SK-N-SH (cell line): Measurements from ENCODE around the gene KIAA2012. TPM values are rescaled to one million over a fixed set of nuclear protein-coding genes. Genes with fewer than 3 reads are reported as not detected.

Experiments used
- CTCF ChIA-PET: fragments of 300-600, 350-600 bp; formaldehyde crosslinking; extraction: SDS; loops from one replicate; lab custom pipeline; 2021; lab: Yijun Ruan, JAX
- POLR2A ChIA-PET: fragments of 350-600 bp; sonication (Branson Sonifier 250); formaldehyde crosslinking; extraction: SDS; loops from one replicate; lab custom pipeline; 2020; ENCODE audit warnings: antibody characterized with exemption, inconsistent platforms; lab: Yijun Ruan, JAX
- DNase-seq: peaks from one replicate; pipeline ENCODE4 v3.0.0; 2012
- H2AFZ ChIP-seq: fragments of 200-600 bp; sonication (generic); 2 replicates; pipeline ENCODE4 v1.8.1; 2016; ENCODE audit warnings: antibody characterized with exemption, mild to moderate bottlenecking, low read depth
- H3F3A ChIP-seq: fragments of 200-600 bp; sonication (generic); replicated peaks from 2 replicates; pipeline ENCODE3; 2016; ENCODE audit warnings: antibody characterized with exemption, mild to moderate bottlenecking; ENCODE audit not compliant: insufficient read depth
- H3K27ac ChIP-seq, 2 experiments: fragments of 200-500 bp in 1 of 2; fragments of 200-600 bp in 1 of 2; sonication (Bioruptor generic) in 1 of 2; sonication (generic), shearing (Covaris generic) in 1 of 2; 2 replicates each; pipeline versions ENCODE4 v1.5.1 to v1.6.1; 2014 to 2016; ENCODE audit warnings: low read depth in 2 of 2, inconsistent platforms in 1 of 2, low read length in 1 of 2, mild to moderate bottlenecking in 1 of 2, mixed read lengths in 1 of 2
- H3K27me3 ChIP-seq: fragments of 200-600 bp; sonication (generic), shearing (Covaris generic); 2 replicates; pipeline ENCODE4 v1.6.1; 2016; ENCODE audit warnings: mixed run types; ENCODE audit not compliant: insufficient read depth
- H3K36me3 ChIP-seq, 2 experiments: fragments of 200-500 bp in 1 of 2; fragments of 200-600 bp in 1 of 2; sonication (Bioruptor generic) in 1 of 2; sonication (generic) in 1 of 2; replicated peaks in 1 of 2; 2 replicates each; pipeline versions ENCODE3 to v1.5.1; 2014 to 2016; ENCODE audit warnings: low read length in 1 of 2, mild to moderate bottlenecking in 1 of 2; ENCODE audit not compliant: insufficient read depth in 2 of 2, control insufficient read depth in 1 of 2
- H3K4me1 ChIP-seq, 2 experiments: fragments of 200-500 bp in 1 of 2; fragments of 200-600 bp in 1 of 2; sonication (Bioruptor generic) in 1 of 2; sonication (generic), shearing (Covaris generic) in 1 of 2; 2 replicates each; pipeline versions ENCODE4 v1.5.1 to v1.6.1; 2014 to 2016; ENCODE audit warnings: low read depth in 1 of 2, low read length in 1 of 2, mixed run types in 1 of 2; ENCODE audit not compliant: insufficient read depth in 2 of 2, control insufficient read depth in 1 of 2
- H3K4me2 ChIP-seq: fragments of 200-600 bp; sonication (generic), shearing (Covaris generic); 2 replicates; pipeline ENCODE4 v1.6.1; 2017; ENCODE audit warnings: mixed run types
- H3K4me3 ChIP-seq, 2 experiments: fragments of 200-500 bp in 1 of 2; fragments of 200-600 bp in 1 of 2; sonication (Bioruptor generic) in 1 of 2; sonication (generic), shearing (Covaris generic) in 1 of 2; 2 replicates each; pipeline versions ENCODE4 v1.5.1 to v1.8.1; 2014 to 2016; ENCODE audit warnings: low read depth in 2 of 2, inconsistent platforms in 1 of 2, low read length in 1 of 2, mild to moderate bottlenecking in 1 of 2, mixed read lengths in 1 of 2, moderate library complexity in 1 of 2
- H3K79me2 ChIP-seq: fragments of 200-600 bp; sonication (generic); 2 replicates; pipeline ENCODE4 v1.8.1; 2017; ENCODE audit warnings: mild to moderate bottlenecking; ENCODE audit not compliant: insufficient read depth
- H3K9ac ChIP-seq: fragments of 200-600 bp; sonication (generic); 2 replicates; pipeline ENCODE4 v1.6.1; 2017; ENCODE audit warnings: mixed run types
- H3K9me2 ChIP-seq: fragments of 200-600 bp; sonication (generic); 2 replicates; pipeline ENCODE4 v1.6.1; 2017; ENCODE audit warnings: mixed run types
- H3K9me3 ChIP-seq: fragments of 200-600 bp; sonication (generic); 2 replicates; pipeline ENCODE4 v1.6.1; 2017; ENCODE audit warnings: mixed run types, mild to moderate bottlenecking, moderate library complexity
- H4K20me1 ChIP-seq: fragments of 200-600 bp; sonication (generic); 2 replicates; pipeline ENCODE4 v1.6.1; 2017; ENCODE audit warnings: mild to moderate bottlenecking, mixed run types; ENCODE audit not compliant: insufficient read depth
- EP300 ChIP-seq, 2 experiments: IDR thresholded peaks; 2 replicates each; pipeline versions ENCODE4 v1.4.0 to v1.6.1; 2012; ENCODE audit warnings: borderline replicate concordance in 1 of 2, low read depth in 1 of 2, low read length in 1 of 2
- EZH2phosphoT487 ChIP-seq: fragments of 200-600 bp; sonication (generic); IDR thresholded peaks from 2 replicates; pipeline ENCODE4 v1.6.1; 2017; ENCODE audit warnings: low read depth, mixed run types, mild to moderate bottlenecking, antibody characterized with exemption, moderate library complexity, borderline replicate concordance
- FOSL2 ChIP-seq: IDR thresholded peaks from 2 replicates; pipeline ENCODE4 v1.4.0; 2012; ENCODE audit warnings: low read depth, mild to moderate bottlenecking, moderate library complexity, borderline replicate concordance
- MEF2A ChIP-seq: IDR thresholded peaks from 2 replicates; pipeline ENCODE4 v1.4.0; 2012; ENCODE audit warnings: low read depth, borderline replicate concordance
- MXI1 ChIP-seq: IDR thresholded peaks from 2 replicates; pipeline ENCODE4 v1.6.1; 2012; ENCODE audit warnings: mild to moderate bottlenecking, low read depth, low read length, improper control_type of control experiment
- RAD21 ChIP-seq: IDR thresholded peaks from 2 replicates; pipeline ENCODE4 v1.6.1; 2012; ENCODE audit warnings: mild to moderate bottlenecking, low read length
- RCOR1 ChIP-seq: fragments of 150-350 bp; IDR thresholded peaks from 2 replicates; pipeline ENCODE4 v1.6.1; 2017; ENCODE audit warnings: antibody characterized with exemption, low read length
- TEAD4 ChIP-seq: IDR thresholded peaks from 2 replicates; pipeline ENCODE4 v1.4.0; 2012; ENCODE audit warnings: mild to moderate bottlenecking, borderline replicate concordance; ENCODE audit not compliant: insufficient read depth
- WGBS: methylation state at CpG from one replicate; pipeline ENCODE4 v1.1.6; 2017; ENCODE audit warnings: low lambda C conversion rate; 5-methylcytosine and 5-hydroxymethylcytosine counted together
- polyA plus RNA-seq, 3 experiments: library from polyadenylated mRNA; depleted of rRNA; stranded (reverse); fragments of >200 nt; gene quantifications; 2 replicates each; pipeline ENCODE4 v1.2.3, GENCODE V29; 2012
- TF ChIP-seq, protein P1 (sequence below): IDR thresholded peaks from 2 replicates; pipeline ENCODE4; 2012

KIAA2012 gene
- polyA plus RNA-seq, 1 of the 3 experiments (the other 2 are of a cell fraction): 0.07 TPM

DNA sequence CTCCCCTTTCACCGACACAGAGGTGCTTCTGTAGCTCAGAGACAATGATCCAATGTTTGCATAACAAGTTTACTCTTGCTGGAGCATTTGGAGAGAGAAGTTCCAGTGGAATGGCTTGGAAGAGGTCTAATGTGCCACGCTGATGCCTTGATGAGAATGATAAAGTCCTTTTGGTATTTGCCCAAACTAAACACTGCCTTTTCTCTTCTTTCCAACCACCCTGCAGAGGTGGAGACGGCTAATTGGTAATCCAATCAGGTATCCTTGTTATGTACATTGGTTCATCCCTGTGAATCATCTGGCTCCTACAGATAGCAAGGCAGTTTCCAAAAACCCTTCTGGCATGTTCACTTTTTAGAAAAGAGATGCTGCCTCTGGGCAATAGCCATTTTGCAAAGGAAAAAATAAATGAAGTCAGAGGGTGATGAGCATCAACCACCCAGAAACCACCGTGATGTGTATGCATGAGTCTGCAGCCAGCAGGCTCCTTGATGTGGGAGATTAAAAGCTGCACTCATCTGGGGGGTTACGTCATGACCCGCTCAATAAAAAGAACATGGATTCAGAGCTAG is 40.6 kb downstream of the KIAA2012 start:
- no peak for DNase-seq
- POLR2A ChIA-PET: no interaction called here
- no peak overlapping the region for H3K9ac ChIP-seq
- CTCF ChIA-PET: interaction anchor here (1.1 kb wide), 1 partner anchor 26 kb away, joined by 3 read pairs; no protein-coding TSS in a partner anchor
- H3K4me2 ChIP-seq: peak overlapping the region; percentile 53
- TF ChIP-seq FOSL2 (peak; percentile 22; the same call in 1 of the 2 replicates), EP300 (IDR thresholded peaks at IDR 0.05; ENCODE audit: borderline replicate concordance in 1 of 2, low read depth in 1 of 2, low read length in 1 of 2) (0 out of 4 replicates have a peak, but pooled peaks of 1 of the 2 experiments have one; percentile 24), EZH2phosphoT487 (no peak)
- TF ChIP-seq, protein P1, sequence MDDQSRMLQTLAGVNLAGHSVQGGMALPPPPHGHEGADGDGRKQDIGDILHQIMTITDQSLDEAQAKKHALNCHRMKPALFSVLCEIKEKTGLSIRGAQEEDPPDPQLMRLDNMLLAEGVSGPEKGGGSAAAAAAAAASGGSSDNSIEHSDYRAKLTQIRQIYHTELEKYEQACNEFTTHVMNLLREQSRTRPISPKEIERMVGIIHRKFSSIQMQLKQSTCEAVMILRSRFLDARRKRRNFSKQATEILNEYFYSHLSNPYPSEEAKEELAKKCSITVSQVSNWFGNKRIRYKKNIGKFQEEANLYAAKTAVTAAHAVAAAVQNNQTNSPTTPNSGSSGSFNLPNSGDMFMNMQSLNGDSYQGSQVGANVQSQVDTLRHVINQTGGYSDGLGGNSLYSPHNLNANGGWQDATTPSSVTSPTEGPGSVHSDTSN: 0 out of 2 replicates have a peak, but pooled peaks have one; percentile 3
- WGBS: 44% methylated on average over 6 of the region's 6 CpGs
- no peaks in the 10 kb centered on the region for H3K79me2 ChIP-seq
- H2AFZ ChIP-seq: no peak overlapping the region
- no peaks in the 10 kb centered on the region for H3K27me3 ChIP-seq
- H3K9me2 ChIP-seq: no peaks in the 10 kb centered on the region
- H3K27ac ChIP-seq: peak overlapping the region in 1 of 2 experiments; percentile 31; a peak in 1 of 4 replicates
- H3K4me1 ChIP-seq: peaks cover 5 to 29% of the 10 kb centered on the region in 2 experiments; a peak in 3 of 4 replicates
- H3K4me3 ChIP-seq: no peak overlapping the region
- no peaks in the 10 kb centered on the region for H4K20me1 ChIP-seq
- H3F3A ChIP-seq: peaks cover 8% of the 10 kb centered on the region
- H3K9me3 ChIP-seq: no peaks in the 10 kb centered on the region
- no peaks in the 10 kb centered on the region for H3K36me3 ChIP-seq

DNA sequence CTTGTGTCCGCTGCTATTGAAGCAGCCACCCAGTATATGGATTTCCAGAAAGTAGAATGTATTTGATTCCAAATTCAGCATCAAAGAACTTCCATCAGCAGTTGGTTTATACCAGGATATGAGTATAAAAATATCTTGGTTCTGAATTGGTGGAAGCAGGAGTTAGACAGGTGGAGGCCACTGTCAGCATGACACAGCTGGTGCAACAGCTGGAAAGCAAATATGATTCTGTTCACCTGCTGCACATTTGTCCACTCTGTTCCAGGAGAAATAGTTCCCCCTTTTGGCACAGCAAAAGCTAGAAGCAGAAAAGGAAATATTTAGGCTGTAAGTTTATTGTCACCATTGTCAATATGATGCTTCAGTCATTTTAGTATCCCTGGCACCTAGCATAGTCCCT is 41.2 kb downstream of the KIAA2012 start:
- H3K27me3 ChIP-seq: no peaks in the 10 kb centered on the region
- no peaks in the 10 kb centered on the region for H3K79me2 ChIP-seq
- WGBS: 100% methylated on average over 1 of the region's 1 CpG
- ChIA-PET CTCF (interaction anchor here (1.1 kb wide), 1 partner anchor 26 kb away, joined by 3 read pairs; no protein-coding TSS in a partner anchor), POLR2A (no interaction called here)
- no peaks in the 10 kb centered on the region for H3K36me3 ChIP-seq
- peak overlapping the region in 1 of 2 experiments; percentile 31; a peak in 1 of 4 replicates for H3K27ac ChIP-seq
- H3F3A ChIP-seq: peaks cover 8% of the 10 kb centered on the region
- TF ChIP-seq RAD21 (peak; percentile 20; the same call in 1 of the 2 replicates), MEF2A (no peak)
- TF ChIP-seq, all 33 proteins: peak for 1
- H4K20me1 ChIP-seq: no peaks in the 10 kb centered on the region
- H3K4me2 ChIP-seq: no peak overlapping the region
- H3K4me1 ChIP-seq: peaks cover 5 to 24% of the 10 kb centered on the region in 2 experiments; a peak in 3 of 4 replicates
- H2AFZ ChIP-seq: no peak overlapping the region
- H3K9ac ChIP-seq: no peak overlapping the region
- H3K4me3 ChIP-seq: no peak overlapping the region
- H3K9me2 ChIP-seq: no peaks in the 10 kb centered on the region
- DNase-seq: no peak
- H3K9me3 ChIP-seq: no peaks in the 10 kb centered on the region

DNA sequence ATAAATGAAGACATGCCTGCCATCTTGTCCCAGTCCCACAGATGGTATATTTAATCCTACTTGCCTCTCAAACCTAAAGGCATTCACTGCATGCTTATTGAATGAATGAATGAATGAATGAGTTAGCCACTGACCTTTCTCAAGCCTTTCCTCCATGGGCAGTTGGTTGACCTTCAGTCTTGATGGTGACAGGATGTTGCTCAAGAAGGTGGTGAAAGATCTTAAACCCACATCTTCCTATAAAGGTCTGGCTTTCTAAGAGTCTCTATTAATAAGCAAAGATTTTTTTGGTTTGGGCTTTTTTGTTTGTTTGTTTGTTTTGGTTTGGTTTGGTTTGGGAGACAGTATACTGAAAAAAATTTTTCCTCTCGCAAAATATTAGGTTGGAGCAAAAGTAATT is 41.7 kb downstream of the KIAA2012 start:
- Histone ChIP-seq H4K20me1 (no peaks in the 10 kb centered on the region), H3K4me1 (peaks cover 5 to 19% of the 10 kb centered on the region in 2 experiments; a peak in 3 of 4 replicates), H3K79me2 (no peaks in the 10 kb centered on the region), H3K9me2 (no peaks in the 10 kb centered on the region), H3K9ac (no peak overlapping the region), H3K4me2 (no peak overlapping the region), H2AFZ (no peak overlapping the region), H3K27ac (peak overlapping the region in 1 of 2 experiments; percentile 26; a peak in 1 of 4 replicates), H3F3A (peaks cover 8% of the 10 kb centered on the region), H3K9me3 (no peaks in the 10 kb centered on the region), H3K36me3 (no peaks in the 10 kb centered on the region), H3K27me3 (no peaks in the 10 kb centered on the region), H3K4me3 (no peak overlapping the region)
- TF ChIP-seq TEAD4 (no peak), MXI1 (no peak), RCOR1 (no peak)
- 97% methylated on average over 1 of the region's 1 CpG for WGBS
- no peak for DNase-seq
- POLR2A ChIA-PET: no interaction called here
- CTCF ChIA-PET: interaction anchor here (1.1 kb wide), 1 partner anchor 25 kb away, joined by 3 read pairs; no protein-coding TSS in a partner anchor
